Testis (tissue), 3 donors: ENCODE measurements around the gene BACH1. TPM values are rescaled to one million over a fixed set of nuclear protein-coding genes. Genes with fewer than 3 reads are reported as not detected.

Experiments
- DNase-seq: peaks from one replicate; pipeline ENCODE4 v3.0.0-alpha.2; 2019
- H3K27ac ChIP-seq, 2 donors: fragments of 200-600 bp; sonication (generic); one replicate each; pipeline ENCODE4 v1.5.1; 2019
- H3K27me3 ChIP-seq: fragments of 200-600 bp; sonication (generic); one replicate; pipeline ENCODE4 v1.5.1; 2019
- H3K36me3 ChIP-seq: fragments of 200-600 bp; sonication (generic); one replicate; pipeline ENCODE4 v1.5.1; 2017; ENCODE audit warnings: low read depth; ENCODE audit errors: missing control alignments
- H3K4me1 ChIP-seq: fragments of 200-600 bp; sonication (generic); one replicate; pipeline ENCODE4 v1.5.1; 2019
- H3K4me3 ChIP-seq, 2 donors: fragments of 200-600 bp; sonication (generic); one replicate each; pipeline ENCODE4 v1.5.1; 2017 to 2019
- H3K9me3 ChIP-seq: fragments of 200-600 bp; sonication (generic); one replicate; pipeline ENCODE4 v1.5.1; 2017
- CTCF ChIP-seq, 3 experiments: fragments of 450-650 bp in 2 of 3; fragments of 200-600 bp in 1 of 3; sonication (generic) in 1 of 3; IDR thresholded peaks; one replicate each; pipeline ENCODE4 v1.5.1; 2016 to 2019; ENCODE audit warnings: antibody characterized with exemption in 3 of 3, mild to moderate bottlenecking in 2 of 3, moderate library complexity in 1 of 3
- POLR2A ChIP-seq: fragments of 450-650 bp; IDR thresholded peaks from one replicate; pipeline ENCODE4 v1.6.1; 2017; ENCODE audit warnings: antibody characterized with exemption, mild to moderate bottlenecking, moderate library complexity
- WGBS, 2 donors: methylation state at CpG; one replicate each; pipeline ENCODE4 v1.1.5; 2018; 5-methylcytosine and 5-hydroxymethylcytosine counted together
- intact Hi-C: fragments of 100-400 bp; cut with DNase I; formaldehyde crosslinking; loops from one replicate; pipeline ENCODE4 v1.15.1; 2023; ENCODE audit warnings: low total_unique reads
- polyA plus RNA-seq: library from polyadenylated mRNA; stranded (reverse); fragments of 350-450 nt; fragmentation: Illumina TruSeq; extraction: RNeasy Lipid Tissue Mini Kit (QIAGEN cat#74804); gene quantifications from one replicate; pipeline ENCODE4 v1.2.3, GENCODE V29; 2014; ENCODE audit warnings: low read depth, low replicate concordance; ENCODE audit not compliant: insufficient read depth
- total RNA-seq, 2 donors: library from RNA; depleted of rRNA; stranded (reverse); fragments of >200 nt; gene quantifications; one replicate each; pipeline ENCODE4 v1.2.3, GENCODE V29; 2016

The BACH1 gene
- total and polyA plus RNA-seq, 3 donors from 2014 or later = 41.9 to 57.7 (median 43.9) TPM

GRCh38 chr21:29288239-29288638 lies 10.5 kb upstream of the BACH1 start:
- no peaks in the 10 kb centered on the region for H3K4me1 ChIP-seq
- DNase-seq = no peak
- intact Hi-C loops = no loop called here
- no peaks in the 10 kb centered on the region for H3K36me3 ChIP-seq
- H3K27ac ChIP-seq = no peak overlapping the region
- H3K27me3 ChIP-seq = no peaks in the 10 kb centered on the region
- 83 to 86% methylated on average over 5 of the region's 5 CpGs for WGBS, 2 donors
- H3K9me3 ChIP-seq = no peaks in the 10 kb centered on the region
- TF ChIP-seq POLR2A = no peak
- no peak for TF ChIP-seq CTCF (IDR thresholded peaks at IDR 0.05)
- H3K4me3 ChIP-seq = no peak overlapping the region

- Histone ChIP-seq H3K4me1 (no peaks in the 10 kb centered on the region), H3K9me3 (no peaks in the 10 kb centered on the region), H3K27ac (no peak overlapping the region), H3K36me3 (no peaks in the 10 kb centered on the region), H3K27me3 (no peaks in the 10 kb centered on the region), H3K4me3 (no peak overlapping the region)
- 70 to 75% methylated on average over 4 of the region's 4 CpGs for WGBS, 2 donors
- TF ChIP-seq CTCF (IDR thresholded peaks at IDR 0.05) (no peak), POLR2A (no peak)
- intact Hi-C loops = no loop called here
- no peak for DNase-seq
Measured at GRCh38 chr21:29289317-29289716, 9.4 kb upstream of the BACH1 start.

GRCh38 chr21:29290240-29290639 lies 8.5 kb upstream of the BACH1 start:
- no peak for DNase-seq
- H3K4me3 ChIP-seq = no peak overlapping the region
- no peaks in the 10 kb centered on the region for H3K4me1 ChIP-seq
- no peak overlapping the region for H3K27ac ChIP-seq
- no peaks in the 10 kb centered on the region for H3K36me3 ChIP-seq
- intact Hi-C loops = no loop called here
- 89 to 91% methylated on average over 1 of the region's 1 CpG for WGBS, 2 donors
- H3K9me3 ChIP-seq = no peaks in the 10 kb centered on the region
- TF ChIP-seq CTCF (IDR thresholded peaks at IDR 0.05) (no peak), POLR2A (no peak)
- H3K27me3 ChIP-seq = no peaks in the 10 kb centered on the region

GRCh38 chr21:29293495-29293894 lies 5.2 kb upstream of the BACH1 start:
- WGBS, 2 donors = 88 to 94% methylated on average over 2 of the region's 2 CpGs
- no peak for TF ChIP-seq POLR2A
- no peak for TF ChIP-seq CTCF (IDR thresholded peaks at IDR 0.05)

GRCh38 chr21:29295066-29295650 lies 3.6 kb upstream of the BACH1 start:
- no peaks in the 10 kb centered on the region for H3K9me3 ChIP-seq
- H3K4me3 ChIP-seq = no peak overlapping the region
- no peaks in the 10 kb centered on the region for H3K4me1 ChIP-seq
- no peaks in the 10 kb centered on the region for H3K36me3 ChIP-seq
- no peak overlapping the region for H3K27ac ChIP-seq
- WGBS, 2 donors = 89 to 91% methylated on average over 9 of the region's 9 CpGs
- no peaks in the 10 kb centered on the region for H3K27me3 ChIP-seq
- intact Hi-C loops = no loop called here
- TF ChIP-seq CTCF (IDR thresholded peaks at IDR 0.05) = no peak
- no peak for TF ChIP-seq POLR2A
- no peak for DNase-seq

More at GRCh38 chr21:29293495-29293894, 5.2 kb upstream of the BACH1 start:
- H3K36me3 ChIP-seq = no peaks in the 10 kb centered on the region
- H3K9me3 ChIP-seq = no peaks in the 10 kb centered on the region
- no peak for DNase-seq
- intact Hi-C loops = no loop called here
- H3K27me3 ChIP-seq = no peaks in the 10 kb centered on the region
- no peak overlapping the region for H3K27ac ChIP-seq
- no peaks in the 10 kb centered on the region for H3K4me1 ChIP-seq
- no peak overlapping the region for H3K4me3 ChIP-seq
